22Rv1 (cell line): ENCODE measurements around the gene AXDND1.

ENCODE experiments used
- ZFX ChIP-seq: fragments of 450-650 bp; IDR thresholded peaks from 2 replicates; pipeline ENCODE4 v1.6.1; 2017; ENCODE audit warnings: antibody characterized with exemption, borderline replicate concordance
- TF ChIP-seq, protein P1 (sequence below): fragments of 450-650 bp; IDR thresholded peaks from 2 replicates; pipeline ENCODE4 v1.5.1; 2017; ENCODE audit warnings: mild to moderate bottlenecking

DNA sequence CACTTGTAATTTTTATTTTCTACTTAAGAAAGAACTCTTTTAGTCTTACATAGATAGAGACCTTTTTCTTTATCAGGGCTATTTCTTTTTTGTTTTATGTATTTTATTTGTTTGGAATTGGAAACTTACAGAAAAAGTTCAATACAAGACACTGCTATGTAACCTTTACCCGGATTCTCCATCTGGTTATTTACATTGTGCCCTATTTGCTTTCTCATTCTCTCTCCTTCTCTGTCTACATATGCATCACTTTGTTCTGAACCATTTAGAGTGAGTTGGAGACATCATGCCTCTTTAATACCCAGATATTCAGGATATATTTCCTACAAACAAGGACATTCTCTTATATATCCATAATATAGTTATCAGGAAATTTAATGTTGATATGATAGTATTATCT is 18.3 kb downstream of the AXDND1 start:
- TF ChIP-seq, protein P1, sequence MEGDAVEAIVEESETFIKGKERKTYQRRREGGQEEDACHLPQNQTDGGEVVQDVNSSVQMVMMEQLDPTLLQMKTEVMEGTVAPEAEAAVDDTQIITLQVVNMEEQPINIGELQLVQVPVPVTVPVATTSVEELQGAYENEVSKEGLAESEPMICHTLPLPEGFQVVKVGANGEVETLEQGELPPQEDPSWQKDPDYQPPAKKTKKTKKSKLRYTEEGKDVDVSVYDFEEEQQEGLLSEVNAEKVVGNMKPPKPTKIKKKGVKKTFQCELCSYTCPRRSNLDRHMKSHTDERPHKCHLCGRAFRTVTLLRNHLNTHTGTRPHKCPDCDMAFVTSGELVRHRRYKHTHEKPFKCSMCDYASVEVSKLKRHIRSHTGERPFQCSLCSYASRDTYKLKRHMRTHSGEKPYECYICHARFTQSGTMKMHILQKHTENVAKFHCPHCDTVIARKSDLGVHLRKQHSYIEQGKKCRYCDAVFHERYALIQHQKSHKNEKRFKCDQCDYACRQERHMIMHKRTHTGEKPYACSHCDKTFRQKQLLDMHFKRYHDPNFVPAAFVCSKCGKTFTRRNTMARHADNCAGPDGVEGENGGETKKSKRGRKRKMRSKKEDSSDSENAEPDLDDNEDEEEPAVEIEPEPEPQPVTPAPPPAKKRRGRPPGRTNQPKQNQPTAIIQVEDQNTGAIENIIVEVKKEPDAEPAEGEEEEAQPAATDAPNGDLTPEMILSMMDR: no peak
- no peak for TF ChIP-seq ZFX
